Measurements from ENCODE around the gene MPV17. TPM values are rescaled to one million over a fixed set of nuclear protein-coding genes. Genes with fewer than 3 reads are reported as not detected.

MPV17 gene
- polyA plus RNA-seq, 2 of the 4 experiments (the other 2 are of a cell fraction): 67.7 to 130 TPM

- ATAC-seq: no peak
- WGBS (ENCODE audit: missing lambda C conversion rate): 82% methylated on average over 8 of the region's 8 CpGs
- no peak for TF ChIP-seq MYC (IDR thresholded peaks at IDR 0.05; ENCODE audit: borderline replicate concordance, low read length)
- Histone ChIP-seq H3K27ac (no peak overlapping the region), H3K9me3 (no peaks in the 10 kb centered on the region), H3K4me2 (no peak overlapping the region), H3K4me3 (no peak overlapping the region), H3K4me1 (peaks cover 3% of the 10 kb centered on the region; the same call in 1 of the 3 replicates)
- ChIA-PET CTCF (interaction anchor here (1.0 to 12.8 kb wide), 5 partner anchors 12 to 59 kb away, joined by 3 to 171 read pairs (median 5); partner anchors contain the start of gene EIF2B4), POLR2A (interaction anchor here (1.5 kb wide), 1 partner anchor 7 kb away, joined by 4 read pairs; the partner anchor contains the start of gene MPV17)
- DNase-seq (ENCODE audit: low read depth in 1 of 2, low spot score in 1 of 2): no peak
- FAIRE-seq: no peak
Measured at GRCh38 chr2:27315122-27315521, 7.8 kb downstream of the MPV17 start.

- ATAC-seq (no peak), DNase-seq (ENCODE audit: low read depth in 1 of 2, low spot score in 1 of 2) (no peak), FAIRE-seq (no peak)
- WGBS (ENCODE audit: missing lambda C conversion rate): 88% methylated on average over 9 of the region's 9 CpGs
- TF ChIP-seq ESRRA (IDR thresholded peaks at IDR 0.05; ENCODE audit: borderline replicate concordance, low read length) (no peak), HMGXB4 (CRISPR knock-in tag; IDR thresholded peaks at IDR 0.05; ENCODE audit: borderline replicate concordance) (no peak), FOXS1 (CRISPR knock-in tag; IDR thresholded peaks at IDR 0.05) (no peak), E2F6 (IDR thresholded peaks at IDR 0.05; ENCODE audit: borderline replicate concordance, low read depth) (no peak), ZC3H11A (IDR thresholded peaks at IDR 0.05) (no peak), NR3C1 (IDR thresholded peaks at IDR 0.05) (no peak), ZSCAN20 (CRISPR knock-in tag; IDR thresholded peaks at IDR 0.05) (no peak), EHMT2 (IDR thresholded peaks at IDR 0.05; ENCODE audit: low read depth) (no peak), SREBF2 (IDR thresholded peaks at IDR 0.05) (no peak), CBX8 (IDR thresholded peaks at IDR 0.05) (no peak), POLR2AphosphoS2 (conservative IDR thresholded peaks at IDR 0.05; ENCODE audit: low read length) (no peak), CEBPB (IDR thresholded peaks at IDR 0.05) (no peak), MYC (IDR thresholded peaks at IDR 0.05; ENCODE audit: borderline replicate concordance, low read length) (no peak), FOSB (CRISPR knock-in tag; IDR thresholded peaks at IDR 0.05) (no peak), CHD4 (IDR thresholded peaks at IDR 0.05; ENCODE audit: borderline replicate concordance) (no peak), NFE2L2 (conservative IDR thresholded peaks at IDR 0.05; ENCODE audit: low read length) (no peak), MAZ (IDR thresholded peaks at IDR 0.05; ENCODE audit: borderline replicate concordance, low read depth, low read length) (no peak), KDM1A (IDR thresholded peaks at IDR 0.05; ENCODE audit: low read depth) (no peak)
- no peak overlapping the region for H3K27ac ChIP-seq
- H3K4me2 ChIP-seq: no peak overlapping the region
- ChIA-PET POLR2A (interaction anchor here (1.5 kb wide), 1 partner anchor 8 kb away, joined by 4 read pairs; the partner anchor contains the start of gene MPV17), CTCF (interaction anchor here (0.8 to 12.8 kb wide), 8 partner anchors 12 to 228 kb away, joined by 3 to 171 read pairs (median 4); partner anchors contain the start of genes EIF2B4 and KHK)
- H3K4me3 ChIP-seq: no peak overlapping the region
- no peaks in the 10 kb centered on the region for H3K9me3 ChIP-seq
- H3K4me1 ChIP-seq: no peaks in the 10 kb centered on the region
Measured at GRCh38 chr2:27314709-27315108, 8.2 kb downstream of the MPV17 start.

- 85% methylated on average over 8 of the region's 8 CpGs for WGBS (ENCODE audit: missing lambda C conversion rate)
- Histone ChIP-seq H3K4me3 (no peak overlapping the region), H3K4me1 (no peaks in the 10 kb centered on the region), H3K9me3 (no peaks in the 10 kb centered on the region), H3K27ac (no peak overlapping the region), H3K4me2 (no peak overlapping the region)
- no peak for DNase-seq (ENCODE audit: low read depth in 1 of 2, low spot score in 1 of 2)
- no peak for FAIRE-seq
- ATAC-seq: no peak
- ChIA-PET CTCF (interaction anchor here (0.8 to 12.8 kb wide), 9 partner anchors 11 to 227 kb away, joined by 3 to 171 read pairs (median 4); partner anchors contain the start of genes EIF2B4 and KHK), POLR2A (interaction anchor here (1.5 kb wide), 1 partner anchor 8 kb away, joined by 4 read pairs; the partner anchor contains the start of gene MPV17)
- TF ChIP-seq BHLHE40 (IDR thresholded peaks at IDR 0.05; ENCODE audit: low read depth, low read length) (no peak), RAD21 (conservative IDR thresholded peaks at IDR 0.05 in 1 of 2, IDR thresholded peaks at IDR 0.05 in 1 of 2) (no peak), CTCF (IDR thresholded peaks at IDR 0.05) (no peak), ZNF302 (CRISPR knock-in tag; IDR thresholded peaks at IDR 0.05) (no peak), SREBF2 (IDR thresholded peaks at IDR 0.05) (no peak), CHD4 (IDR thresholded peaks at IDR 0.05; ENCODE audit: borderline replicate concordance) (no peak), CBX2 (IDR thresholded peaks at IDR 0.05; ENCODE audit: borderline replicate concordance, low read depth) (no peak), HOXB5 (CRISPR knock-in tag; IDR thresholded peaks at IDR 0.05) (no peak), PBX3 (IDR thresholded peaks at IDR 0.05) (no peak), NPAS2 (CRISPR knock-in tag; IDR thresholded peaks at IDR 0.05; ENCODE audit: borderline replicate concordance) (no peak), RCOR1 (IDR thresholded peaks at IDR 0.05; ENCODE audit: low read depth, low read length) (no peak)
Measured at GRCh38 chr2:27313882-27314645, 8.8 kb downstream of the MPV17 start.
